ENCODE results near the gene DMXL2. TPM values are rescaled to one million over a fixed set of nuclear protein-coding genes. Genes with fewer than 3 reads are reported as not detected.
A peak's percentile ranks its signal among the peaks of the same experiment; 100 is the strongest.

The DMXL2 gene
- total RNA-seq = 68.3 TPM
- long read RNA-seq, full-length matches to known transcripts = 2 of 21 reads
- long read RNA-seq, partial matches to known transcripts = 13 of 21 reads
- long read RNA-seq, other reads (novel, unspliced or antisense) = 6 of 21 reads

- DNase-seq (peak; percentile 93), ATAC-seq (peak; percentile 91 to 93)
- TF ChIP-seq CTCF (IDR thresholded peaks at IDR 0.05) = no peak
- H3K4me1 ChIP-seq = peaks cover 16% of the 10 kb centered on the region
- H3K27me3 ChIP-seq (ENCODE audit: low read depth) = no peaks in the 10 kb centered on the region
- H3K27ac ChIP-seq = peak within 1 kb of the TSS; percentile 86
- no peaks in the 10 kb centered on the region for H3K9me3 ChIP-seq
- H3K36me3 ChIP-seq = no peaks in the 10 kb centered on the region
- H3K4me3 ChIP-seq = peak within 1 kb of the TSS; percentile 94
- intact Hi-C loops (cut with DNase I) = no loop called here
Observed at GRCh38 chr15:51622604-51623370, at the start of gene DMXL2. TSS of gene DMXL2 (minus strand) at chr15:51622771. CDS start at chr15:51622545, 226 bp downstream.

- Histone ChIP-seq H3K36me3 (no peaks in the 10 kb centered on the region), H3K27ac (no peak overlapping the region), H3K4me1 (no peaks in the 10 kb centered on the region), H3K4me3 (no peak overlapping the region), H3K9me3 (no peaks in the 10 kb centered on the region), H3K27me3 (ENCODE audit: low read depth) (no peaks in the 10 kb centered on the region)
- TF ChIP-seq CTCF (IDR thresholded peaks at IDR 0.05) = no peak
- ATAC-seq = peak in 1 of 2 donors; percentile 39
- DNase-seq = no peak
- intact Hi-C loops (cut with DNase I) = no loop called here
Observed at GRCh38 chr15:51672155-51672687, 49.6 kb upstream of the DMXL2 start.

- intact Hi-C loops (cut with DNase I) = no loop called here
- ATAC-seq (no peak), DNase-seq (no peak)
- Histone ChIP-seq H3K4me1 (no peaks in the 10 kb centered on the region), H3K27ac (no peak overlapping the region), H3K9me3 (no peaks in the 10 kb centered on the region), H3K36me3 (no peaks in the 10 kb centered on the region), H3K4me3 (no peak overlapping the region), H3K27me3 (ENCODE audit: low read depth) (no peaks in the 10 kb centered on the region)
- TF ChIP-seq CTCF (IDR thresholded peaks at IDR 0.05) = no peak
Observed at GRCh38 chr15:51669381-51669780, 46.8 kb upstream of the DMXL2 start.

GRCh38 chr15:51668446-51668845, 45.9 kb upstream of the DMXL2 start:
- no peaks in the 10 kb centered on the region for H3K9me3 ChIP-seq
- no peaks in the 10 kb centered on the region for H3K4me1 ChIP-seq
- H3K4me3 ChIP-seq = no peak overlapping the region
- ATAC-seq (no peak), DNase-seq (no peak)
- H3K27ac ChIP-seq = no peak overlapping the region
- H3K36me3 ChIP-seq = no peaks in the 10 kb centered on the region
- no peaks in the 10 kb centered on the region for H3K27me3 ChIP-seq (ENCODE audit: low read depth)
- TF ChIP-seq CTCF (IDR thresholded peaks at IDR 0.05) = no peak
- intact Hi-C loops (cut with DNase I) = no loop called here

- no peaks in the 10 kb centered on the region for H3K36me3 ChIP-seq
- no peak for TF ChIP-seq CTCF (IDR thresholded peaks at IDR 0.05)
- H3K4me1 ChIP-seq = no peaks in the 10 kb centered on the region
- H3K27me3 ChIP-seq (ENCODE audit: low read depth) = no peaks in the 10 kb centered on the region
- DNase-seq (no peak), ATAC-seq (no peak)
- H3K4me3 ChIP-seq = no peak overlapping the region
- no peaks in the 10 kb centered on the region for H3K9me3 ChIP-seq
- intact Hi-C loops (cut with DNase I) = no loop called here
- no peak overlapping the region for H3K27ac ChIP-seq
Observed at GRCh38 chr15:51667478-51667877, 44.9 kb upstream of the DMXL2 start.

Measured in lower lobe of right lung (tissue), 2 donors.